DMS79 (cell line): ENCODE results near the gene ABCA6.

ENCODE experiments used
- DNase-seq: peaks from one replicate; lab custom pipeline; 2025; lab: John Stamatoyannopoulos, UW

Gene ABCA6

GRCh38 chr17:69048634-69049033 is 93.1 kb downstream of the ABCA6 start:
- no peak for DNase-seq

GRCh38 chr17:69047368-69048263 is 94.1 kb downstream of the ABCA6 start:
- no peak for DNase-seq

GRCh38 chr17:69046121-69046807 is 95.4 kb downstream of the ABCA6 start:
- no peak for DNase-seq

- DNase-seq: no peak
Observed at GRCh38 chr17:69045646-69046045, 96.0 kb downstream of the ABCA6 start.

- no peak for DNase-seq
Observed at GRCh38 chr17:69044371-69044770, 97.3 kb downstream of the ABCA6 start.

GRCh38 chr17:69043098-69043734 is 98.5 kb downstream of the ABCA6 start:
- no peak for DNase-seq

- DNase-seq: no peak
Observed at GRCh38 chr17:69042308-69042707, 99.4 kb downstream of the ABCA6 start.

GRCh38 chr17:69031839-69032238 is 109.9 kb downstream of the ABCA6 start:
- no peak for DNase-seq

GRCh38 chr17:69030169-69030568 is 111.5 kb downstream of the ABCA6 start:
- DNase-seq: no peak
